ENCODE measurements around the gene VAV2.

The VAV2 gene

DNA sequence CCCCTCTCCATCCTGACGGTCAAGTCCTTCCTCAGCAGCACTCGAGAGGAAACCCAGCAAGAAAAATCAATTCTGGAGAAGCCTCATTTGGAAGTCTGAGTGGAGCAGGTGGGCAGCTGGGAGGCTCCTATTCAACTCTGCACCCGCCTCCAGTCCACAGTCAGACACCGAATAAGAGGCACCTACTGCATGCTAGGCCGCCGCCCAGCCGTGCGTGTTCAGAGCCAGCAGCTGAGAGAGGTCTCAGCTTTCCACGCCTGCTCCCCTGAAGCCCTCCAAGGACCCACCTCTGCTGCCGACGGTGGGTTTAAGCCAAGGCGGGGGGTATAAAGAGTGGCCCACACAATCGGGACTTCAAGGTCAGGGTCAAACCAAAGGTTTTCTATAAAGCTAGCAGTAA lies 41.9 kb downstream of the VAV2 start:
- no peak for DNase-seq

DNA sequence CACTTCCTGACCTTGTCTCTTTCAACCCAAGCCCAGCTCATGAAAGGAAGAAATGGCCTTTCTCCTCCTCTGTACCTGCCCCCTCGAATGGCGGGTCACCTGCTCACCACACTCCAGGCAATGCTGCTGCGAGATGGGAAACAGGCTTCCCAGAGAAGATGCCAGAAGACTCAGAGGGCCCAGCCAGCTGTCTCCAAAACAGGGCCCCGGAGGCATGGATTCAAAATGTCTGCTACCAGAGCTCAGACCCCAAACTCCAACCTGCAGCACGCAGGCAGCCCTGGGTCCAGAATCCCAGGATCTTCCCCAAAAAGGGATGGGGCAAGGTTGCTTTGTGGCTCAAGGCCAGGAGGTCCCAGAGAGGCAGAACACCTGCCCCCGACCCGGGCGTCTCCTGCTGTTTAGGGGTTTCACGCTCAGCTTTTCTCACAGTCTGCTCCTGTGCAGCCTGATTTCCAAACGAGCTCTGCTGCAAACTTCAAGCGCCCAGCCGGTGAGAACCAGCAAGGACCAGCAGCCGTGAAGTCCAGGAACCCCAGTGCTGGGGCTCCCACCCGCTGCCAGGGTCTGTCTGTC lies 42.5 kb downstream of the VAV2 start:
- no peak for DNase-seq

DNA sequence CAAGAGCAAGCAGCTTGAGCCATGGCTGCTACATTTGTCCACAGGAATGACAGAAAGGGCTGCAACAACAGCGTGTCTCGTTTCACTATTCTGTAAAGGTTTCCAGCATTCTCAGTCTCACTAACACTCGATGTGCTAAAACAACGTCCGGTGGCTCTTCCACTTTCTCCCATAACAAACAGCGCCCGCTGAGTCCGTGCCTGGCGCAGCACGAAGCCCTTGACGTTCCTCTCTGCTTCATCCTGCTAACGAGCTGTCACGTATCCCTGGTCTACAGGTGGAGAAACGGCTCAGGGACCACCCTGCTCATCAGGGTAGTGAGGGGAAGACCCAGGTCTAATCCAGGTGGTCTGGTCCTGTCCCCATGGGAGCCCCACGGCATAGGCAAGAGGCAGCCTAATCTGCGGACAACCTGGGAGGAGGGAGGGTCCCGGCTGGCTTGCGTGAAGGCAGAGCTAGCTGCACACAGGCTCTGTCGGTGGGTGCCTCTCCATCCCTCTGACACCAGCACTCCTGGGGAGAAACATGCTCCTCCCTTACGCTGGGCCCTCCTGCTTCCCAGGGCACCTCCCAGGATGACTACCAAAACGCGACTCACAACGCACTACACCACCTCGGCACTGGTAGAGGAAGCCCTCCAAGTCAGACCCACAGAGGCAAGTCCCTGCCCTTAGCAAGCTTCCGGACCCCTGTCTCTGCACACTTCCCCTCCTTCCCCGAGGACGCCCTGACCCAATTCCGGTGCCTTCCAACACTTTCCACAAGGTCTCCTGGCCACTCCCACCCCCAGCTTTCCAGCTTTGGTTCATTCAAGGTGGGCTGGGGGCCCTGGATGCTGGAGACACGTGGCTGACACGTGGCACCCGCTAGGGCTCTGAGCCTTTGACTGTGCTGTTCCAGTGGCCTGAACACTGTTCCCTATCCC lies 43.3 kb downstream of the VAV2 start:
- DNase-seq, result no peak

GRCh38 chr9:133948131-133948530 lies 44.0 kb downstream of the VAV2 start:
- DNase-seq, result no peak

- no peak for DNase-seq
These were observed 45.2 kb downstream of the VAV2 start for GRCh38 chr9:133946840-133947486.

GRCh38 chr9:133945977-133946753 lies 46.0 kb downstream of the VAV2 start:
- DNase-seq, result no peak

GRCh38 chr9:133945314-133945975 lies 46.7 kb downstream of the VAV2 start:
- DNase-seq, result no peak

- DNase-seq, result no peak
These were observed 47.4 kb downstream of the VAV2 start for GRCh38 chr9:133944746-133945135.

GRCh38 chr9:133943781-133944745 lies 48.1 kb downstream of the VAV2 start:
- DNase-seq, result no peak

DNA sequence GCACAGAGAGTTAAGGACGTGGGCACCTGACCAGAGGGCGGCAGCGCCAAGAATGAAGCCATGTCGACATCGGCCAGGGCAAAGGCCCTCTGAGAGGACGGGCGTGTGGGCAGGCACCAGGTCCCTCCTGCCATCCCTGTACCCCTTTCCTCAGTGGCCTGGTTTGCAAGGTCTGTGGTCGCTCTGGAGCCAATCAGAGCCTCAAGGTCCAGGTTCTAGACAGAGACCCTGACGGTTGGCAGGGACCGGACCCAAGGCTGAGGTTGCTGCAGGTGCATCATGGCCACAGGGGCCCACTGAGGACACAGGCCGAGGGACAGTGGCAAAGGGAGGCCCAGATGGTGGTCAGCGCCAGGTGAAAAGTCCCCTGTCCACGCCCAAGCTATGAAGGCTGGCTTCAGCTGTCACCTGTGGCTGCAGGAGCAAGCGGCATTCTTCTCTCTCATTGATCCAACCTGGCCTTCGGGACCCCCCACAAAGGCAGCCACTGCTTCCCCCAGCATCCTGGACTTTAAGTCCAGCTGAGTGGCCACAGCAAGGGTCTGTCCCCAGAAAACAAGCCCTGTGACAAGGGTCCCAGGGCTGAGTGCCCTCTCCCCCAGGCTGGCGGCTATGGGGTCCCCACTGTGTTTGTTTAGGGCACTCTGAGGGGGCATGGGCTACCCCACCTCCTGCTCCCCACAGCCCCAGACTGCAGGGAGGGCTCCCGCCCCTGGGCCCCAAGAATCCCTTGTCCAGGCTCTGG lies 48.9 kb downstream of the VAV2 start:
- DNase-seq, result no peak

- DNase-seq, result no peak
These were observed 49.7 kb downstream of the VAV2 start for GRCh38 chr9:133942206-133942975.

DNA sequence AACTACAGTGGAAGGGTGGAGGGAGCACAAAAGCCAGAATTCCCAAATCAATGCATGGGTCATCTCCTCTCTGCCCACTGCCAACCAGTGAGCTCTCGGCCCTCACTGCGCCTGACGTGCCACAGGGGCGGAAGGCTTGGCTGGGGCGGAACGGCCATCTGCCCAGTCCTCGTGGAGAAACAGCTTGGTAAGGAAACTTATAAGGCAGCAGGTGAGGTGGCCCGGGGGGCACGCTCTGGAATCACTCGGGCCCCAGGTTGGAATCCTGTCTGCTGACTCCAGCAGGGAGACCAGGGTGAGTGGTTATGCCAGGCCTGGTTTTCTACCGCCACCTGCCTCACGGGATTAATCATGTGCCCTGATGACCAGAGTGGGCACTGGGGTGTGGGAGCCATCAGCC lies 52.3 kb downstream of the VAV2 start:
- no peak for DNase-seq

- no peak for DNase-seq
These were observed 52.8 kb downstream of the VAV2 start for GRCh38 chr9:133939171-133939785.

DNA sequence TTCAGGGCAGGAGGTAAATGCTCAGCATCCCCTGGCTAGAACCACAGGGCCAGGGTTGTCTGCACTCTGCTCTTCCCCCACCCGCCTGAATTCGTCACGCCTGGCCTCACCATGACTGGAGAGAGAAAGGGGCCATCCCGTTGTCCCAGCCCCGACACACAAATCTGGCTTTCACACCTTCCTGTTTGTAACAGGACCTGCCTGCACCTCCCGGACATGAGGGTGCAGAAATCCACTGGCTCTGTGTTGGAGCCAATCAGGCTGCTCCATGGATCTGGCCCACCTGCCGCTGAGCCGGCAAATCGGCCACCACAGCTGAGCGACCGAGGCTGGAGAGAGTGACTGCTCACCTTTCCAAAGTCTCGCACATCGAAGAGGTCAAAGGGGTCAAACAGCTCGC lies 53.4 kb downstream of the VAV2 start:
- DNase-seq, result no peak

- no peak for DNase-seq
These were observed 54.0 kb downstream of the VAV2 start for GRCh38 chr9:133938086-133938485.

- DNase-seq, result no peak
These were observed 55.0 kb downstream of the VAV2 start for GRCh38 chr9:133937120-133937519.

- DNase-seq, result no peak
These were observed 56.7 kb downstream of the VAV2 start for GRCh38 chr9:133935328-133936005.

DNA sequence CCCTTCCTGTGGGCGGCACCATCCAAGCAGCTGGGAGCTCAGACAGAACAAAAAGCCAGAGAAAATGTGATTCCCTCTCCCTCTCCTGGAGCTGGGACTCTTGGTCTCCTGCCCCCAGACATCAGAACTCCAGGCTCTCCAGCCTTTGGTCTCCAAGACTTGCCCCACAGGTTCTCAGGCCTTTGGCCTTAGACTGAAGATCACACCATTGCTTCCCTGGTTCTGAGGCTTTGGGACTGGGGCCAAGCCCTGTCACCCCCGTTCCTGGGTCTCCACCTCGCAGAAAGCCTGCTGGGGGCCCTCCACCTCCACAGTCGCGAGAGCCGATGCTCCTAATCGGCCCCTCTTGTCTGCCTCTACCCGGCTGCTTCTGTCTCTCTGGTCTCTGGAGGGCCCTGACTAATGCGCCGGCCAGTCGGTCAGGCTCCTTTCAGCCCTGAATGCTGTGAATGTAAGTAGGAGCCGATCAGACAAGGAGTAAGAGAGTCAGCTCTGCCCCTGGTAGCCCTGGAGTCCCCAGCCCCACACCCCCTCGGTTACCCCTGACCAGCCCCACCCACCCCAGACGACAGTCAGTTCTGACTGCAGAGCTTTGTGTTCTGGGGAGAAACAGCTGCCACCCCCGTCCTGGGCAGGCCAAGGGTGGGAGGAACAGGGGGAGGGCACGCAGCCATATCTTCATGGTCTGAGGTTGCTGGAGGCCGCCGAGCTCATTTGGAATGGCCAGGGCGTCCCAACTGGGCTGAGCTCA lies 57.5 kb downstream of the VAV2 start:
- DNase-seq, result no peak
